ENCODE results near the gene ZNF276. TPM values are rescaled to one million over a fixed set of nuclear protein-coding genes. Genes with fewer than 3 reads are reported as not detected.

The ZNF276 gene
- total RNA-seq, 1 experiment from 2014 or later, result 18.6 TPM

DNA sequence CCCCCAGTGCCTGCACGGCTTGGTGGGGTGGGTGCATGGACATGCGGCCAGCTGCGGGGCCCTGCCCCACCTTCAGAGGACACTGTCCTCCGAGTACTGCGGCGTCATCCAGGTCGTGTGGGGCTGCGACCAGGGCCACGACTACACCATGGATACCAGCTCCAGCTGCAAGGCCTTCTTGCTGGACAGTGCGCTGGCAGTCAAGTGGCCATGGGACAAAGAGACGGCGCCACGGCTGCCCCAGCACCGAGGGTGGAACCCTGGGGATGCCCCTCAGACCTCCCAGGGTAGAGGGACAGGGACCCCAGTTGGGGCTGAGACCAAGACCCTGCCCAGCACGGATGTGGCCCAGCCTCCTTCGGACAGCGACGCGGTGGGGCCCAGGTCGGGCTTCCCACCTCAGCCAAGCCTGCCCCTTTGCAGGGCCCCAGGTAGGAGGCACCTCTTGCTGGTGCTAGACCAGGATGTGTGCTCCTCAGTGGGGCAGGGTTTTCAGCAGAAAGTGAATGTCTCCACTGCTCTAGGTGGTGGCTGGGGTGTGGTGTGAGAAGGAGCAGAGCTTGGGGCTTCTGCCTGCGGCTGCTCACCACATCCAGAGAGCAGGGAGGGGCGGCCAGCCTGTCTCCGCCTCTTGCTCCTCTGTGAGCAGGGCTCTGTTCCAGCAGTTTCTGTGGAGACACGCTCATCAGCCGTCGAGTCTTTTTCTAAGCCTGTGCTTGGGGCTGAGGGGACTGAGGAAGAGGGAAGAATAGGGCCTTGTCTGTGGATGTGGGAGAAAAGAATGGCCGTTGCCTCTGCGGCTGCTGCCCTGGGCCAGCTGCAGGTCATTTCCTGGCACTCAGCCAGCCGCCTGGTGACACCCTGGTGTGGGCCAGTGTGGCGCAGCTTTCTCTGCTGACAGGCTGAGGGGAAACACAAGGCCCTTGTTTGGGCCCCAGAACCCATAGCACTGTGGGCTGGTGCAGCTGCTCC, 2.2 kb downstream of the ZNF276 start:
- no peak for DNase-seq
- Histone ChIP-seq H3T11ph (ENCODE audit: low read length) (no peak overlapping the region), H2AK5ac (ENCODE audit: insufficient read length, low read length) (no peak overlapping the region), H3K9ac (ENCODE audit: extremely low read depth, insufficient read length, low read length) (no peak overlapping the region), H3K18ac (ENCODE audit: insufficient read length, low read depth, low read length) (no peak overlapping the region), H2BK20ac (ENCODE audit: low read depth, low read length, poor library complexity, severe bottlenecking) (no peak overlapping the region), H3K14ac (ENCODE audit: insufficient read depth, low read length) (no peak overlapping the region), H4K8ac (replicated peaks; ENCODE audit: insufficient read length, low read depth, low read length) (no peak overlapping the region), H2BK120ac (ENCODE audit: low read depth, low read length, poor library complexity, severe bottlenecking) (no peak overlapping the region), H3K27ac (ENCODE audit: insufficient read length, low read depth, low read length) (no peak overlapping the region), H3K9me3 (ENCODE audit: control insufficient read depth, low read depth, low read length) (no peaks in the 10 kb centered on the region), H2BK15ac (ENCODE audit: low read depth, low read length) (no peak overlapping the region), H3K56ac (ENCODE audit: insufficient read length, low read depth, low read length) (no peak overlapping the region), H4K5ac (ENCODE audit: insufficient read length, low read depth, low read length) (no peak overlapping the region), H4K20me1 (ENCODE audit: control insufficient read depth, insufficient read depth, insufficient read length) (no peaks in the 10 kb centered on the region), H3K27me3 (ENCODE audit: insufficient read depth, low read length) (peaks cover 7% of the 10 kb centered on the region; the same call in 1 of the 2 replicates), H3K23me2 (ENCODE audit: insufficient read length, low read depth, low read length, poor library complexity, severe bottlenecking) (peaks cover 18% of the 10 kb centered on the region), H3K79me1 (ENCODE audit: insufficient read depth, low read depth, low read length, poor library complexity, severe bottlenecking) (no peaks in the 10 kb centered on the region), H2AFZ (ENCODE audit: low read length) (no peak overlapping the region), H3K4me1 (ENCODE audit: insufficient read depth, low read length) (no peaks in the 10 kb centered on the region), H2BK5ac (ENCODE audit: insufficient read length, low read length) (no peak overlapping the region), H3K4me2 (ENCODE audit: insufficient read depth, insufficient read length, low read length) (no peak overlapping the region), H3K79me2 (ENCODE audit: insufficient read depth, low read length) (no peaks in the 10 kb centered on the region), H2BK12ac (ENCODE audit: insufficient read length, low read depth, low read length) (no peak overlapping the region), H4K91ac (ENCODE audit: insufficient read length, low read depth, low read length) (no peak overlapping the region), H3K23ac (ENCODE audit: insufficient read length, low read depth, low read length) (no peak overlapping the region), H3K4ac (ENCODE audit: low read depth, low read length) (no peak overlapping the region)
- H3K36me3 Mint-ChIP-seq (ENCODE audit: insufficient read depth in 1 of 3, low read depth in 3 of 3), result peaks cover 11 to 33% (median 24%) of the 10 kb centered on the region in 3 experiments
- no peaks in the 10 kb centered on the region for H3K9me3 Mint-ChIP-seq
- H3K4me1 Mint-ChIP-seq, result peaks cover 15 to 18% of the 10 kb centered on the region in 2 experiments
- TF ChIP-seq, protein P1, sequence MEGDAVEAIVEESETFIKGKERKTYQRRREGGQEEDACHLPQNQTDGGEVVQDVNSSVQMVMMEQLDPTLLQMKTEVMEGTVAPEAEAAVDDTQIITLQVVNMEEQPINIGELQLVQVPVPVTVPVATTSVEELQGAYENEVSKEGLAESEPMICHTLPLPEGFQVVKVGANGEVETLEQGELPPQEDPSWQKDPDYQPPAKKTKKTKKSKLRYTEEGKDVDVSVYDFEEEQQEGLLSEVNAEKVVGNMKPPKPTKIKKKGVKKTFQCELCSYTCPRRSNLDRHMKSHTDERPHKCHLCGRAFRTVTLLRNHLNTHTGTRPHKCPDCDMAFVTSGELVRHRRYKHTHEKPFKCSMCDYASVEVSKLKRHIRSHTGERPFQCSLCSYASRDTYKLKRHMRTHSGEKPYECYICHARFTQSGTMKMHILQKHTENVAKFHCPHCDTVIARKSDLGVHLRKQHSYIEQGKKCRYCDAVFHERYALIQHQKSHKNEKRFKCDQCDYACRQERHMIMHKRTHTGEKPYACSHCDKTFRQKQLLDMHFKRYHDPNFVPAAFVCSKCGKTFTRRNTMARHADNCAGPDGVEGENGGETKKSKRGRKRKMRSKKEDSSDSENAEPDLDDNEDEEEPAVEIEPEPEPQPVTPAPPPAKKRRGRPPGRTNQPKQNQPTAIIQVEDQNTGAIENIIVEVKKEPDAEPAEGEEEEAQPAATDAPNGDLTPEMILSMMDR (conservative IDR thresholded peaks at IDR 0.05), result no peak
- no CpG with 5 or more reads among the region's 30 CpGs for WGBS (ENCODE audit: extremely low coverage, insufficient read length, low lambda C conversion rate)
- no peak overlapping the region for H3K27ac Mint-ChIP-seq
- peak overlapping the region; percentile 65 to 76; a peak in 4 of 5 replicates for H3K4me3 Mint-ChIP-seq
- H3K27me3 Mint-ChIP-seq (ENCODE audit: low read depth), result peaks cover 37% of the 10 kb centered on the region

Measured in H9 (cell line).